ENCODE measurements around the gene SPSB2. TPM values are rescaled to one million over a fixed set of nuclear protein-coding genes. Genes with fewer than 3 reads are reported as not detected.
A peak's percentile ranks its signal among the peaks of the same experiment; 100 is the strongest.
"Not testable (repeated sequence)": the region's sequence is repeated elsewhere in the genome, so short reads cannot be mapped to it uniquely, and the experiment has no call there.

SPSB2 gene
- total and polyA plus RNA-seq, 9 of the 15 experiments (the other 6 are each of a cell fraction or from before 2014, with no cell fraction given), result 0.10 to 10.6 (median 1.9) TPM

DNA sequence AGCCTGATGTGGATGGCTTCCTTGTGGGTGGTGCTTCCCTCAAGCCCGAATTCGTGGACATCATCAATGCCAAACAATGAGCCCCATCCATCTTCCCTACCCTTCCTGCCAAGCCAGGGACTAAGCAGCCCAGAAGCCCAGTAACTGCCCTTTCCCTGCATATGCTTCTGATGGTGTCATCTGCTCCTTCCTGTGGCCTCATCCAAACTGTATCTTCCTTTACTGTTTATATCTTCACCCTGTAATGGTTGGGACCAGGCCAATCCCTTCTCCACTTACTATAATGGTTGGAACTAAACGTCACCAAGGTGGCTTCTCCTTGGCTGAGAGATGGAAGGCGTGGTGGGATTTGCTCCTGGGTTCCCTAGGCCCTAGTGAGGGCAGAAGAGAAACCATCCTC is 2.8 kb downstream of the SPSB2 start:
- H4K20me1 ChIP-seq (replicated peaks; ENCODE audit: control insufficient read depth, insufficient read depth, low read length), result peaks cover 47% of the 10 kb centered on the region
- POLR2A ChIA-PET, result interaction anchor here (1.1 to 11.3 kb wide), 7 partner anchors 10 to 91 kb away, joined by 3 to 174 read pairs (median 17); partner anchors contain the start of genes C12orf57, CDCA3, RNU7-1 and USP5
- 90% methylated on average over 2 of the region's 4 CpGs for WGBS (ENCODE audit: insufficient coverage, low coverage, missing lambda C conversion rate)
- H3K4me2 ChIP-seq (ENCODE audit: insufficient read depth, low read length); DNase-seq (ENCODE audit: extremely low read depth in 1 of 4, low spot score in 3 of 4); H3K9me3 ChIP-seq (replicated peaks; ENCODE audit: control insufficient read depth, insufficient read depth, low read depth, low read length); H2AFZ ChIP-seq (ENCODE audit: low read depth, low read length); ATAC-seq; H3K27ac ChIP-seq (ENCODE audit: extremely low read depth, low read depth, low read length); H3K4me3 ChIP-seq; H3K9ac ChIP-seq (ENCODE audit: insufficient read depth in 1 of 2, low read depth in 2 of 2, low read length in 2 of 2); H3K27me3 ChIP-seq (ENCODE audit: control insufficient read depth in 2 of 2, insufficient read depth in 2 of 2, low read length in 2 of 2); intact Hi-C loops (cut with micrococcal nuclease); H3K9me1 ChIP-seq (ENCODE audit: control insufficient read depth, insufficient read depth, low read length); FAIRE-seq; in situ Hi-C loops (cut with MboI); BruUV-seq (replicated peaks): not testable (repeated sequence)
- H3K4me1 ChIP-seq (replicated peaks in 1 of 2; ENCODE audit: control insufficient read depth in 2 of 2, insufficient read depth in 2 of 2, low read length in 2 of 2), result peaks cover 42 to 63% of the 10 kb centered on the region in 2 experiments; a peak in 4 of 5 replicates
- peaks cover 47% of the 10 kb centered on the region for H3K36me3 ChIP-seq (ENCODE audit: control insufficient read depth, insufficient read depth, low read length)
- peaks cover 64% of the 10 kb centered on the region for H3K79me2 ChIP-seq (ENCODE audit: control insufficient read depth, insufficient read depth, low read length)
- CTCF ChIA-PET (ENCODE audit: low intra/inter-chr PET ratio), result interaction anchor here (1.3 kb wide), 1 partner anchor 243 kb away, joined by 4 read pairs; no protein-coding TSS in a partner anchor

DNA sequence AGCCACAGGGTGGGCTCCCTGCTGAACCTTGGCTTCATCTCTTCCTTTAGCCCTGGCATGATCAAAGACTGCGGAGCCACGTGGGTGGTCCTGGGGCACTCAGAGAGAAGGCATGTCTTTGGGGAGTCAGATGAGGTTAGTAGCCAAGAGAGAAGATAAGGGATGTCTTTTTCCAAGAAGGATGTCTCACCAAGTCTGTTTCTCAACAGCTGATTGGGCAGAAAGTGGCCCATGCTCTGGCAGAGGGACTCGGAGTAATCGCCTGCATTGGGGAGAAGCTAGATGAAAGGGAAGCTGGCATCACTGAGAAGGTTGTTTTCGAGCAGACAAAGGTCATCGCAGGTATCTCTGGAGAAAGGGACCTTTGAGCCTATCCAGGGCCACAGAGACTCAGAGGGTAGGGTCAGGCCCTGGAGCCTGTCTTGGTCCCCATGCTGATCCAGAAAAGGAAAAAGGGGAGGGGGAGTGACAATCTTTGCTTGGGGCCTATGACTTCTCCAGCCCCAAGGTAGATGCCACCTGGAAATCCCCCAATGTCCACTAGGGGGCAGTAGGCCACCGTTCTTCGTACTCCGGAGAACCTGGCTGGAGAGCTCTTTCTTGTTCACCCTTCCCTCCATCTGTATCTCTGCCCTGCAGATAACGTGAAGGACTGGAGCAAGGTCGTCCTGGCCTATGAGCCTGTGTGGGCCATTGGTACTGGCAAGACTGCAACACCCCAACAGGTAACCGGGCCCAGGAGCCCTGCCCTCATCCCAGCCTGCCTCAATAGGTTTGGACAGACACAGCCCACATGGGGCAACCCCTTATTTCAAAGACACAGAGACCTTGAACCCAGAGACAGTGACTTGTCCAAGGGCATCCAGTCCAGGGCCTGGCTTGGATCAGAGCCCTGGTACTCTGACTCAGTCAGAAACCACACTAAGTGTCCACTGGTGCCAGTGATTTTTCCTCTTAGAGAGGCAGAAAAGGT is 3.8 kb downstream of the SPSB2 start:
- H3K4me2 ChIP-seq (ENCODE audit: insufficient read depth, low read length), result peak overlapping the region; percentile 87
- H3K9ac ChIP-seq (ENCODE audit: insufficient read depth in 1 of 2, low read depth in 2 of 2, low read length in 2 of 2), result peak overlapping the region; percentile 87 to 98; a peak in 3 of 4 replicates
- DNase-seq (ENCODE audit: extremely low read depth in 1 of 4, low spot score in 3 of 4) (peak; percentile 31 to 85 (median 48)), ATAC-seq (peak; percentile 10; the same call in 2 of the 3 replicates), FAIRE-seq (peak; percentile 87)
- ChIA-PET POLR2A (interaction anchor here (0.6 to 11.3 kb wide), 29 partner anchors 9 to 341 kb away, joined by 3 to 174 read pairs (median 4); partner anchors contain the start of genes C12orf57, CDCA3, MLF2 and RNU7-1), CTCF (ENCODE audit: low intra/inter-chr PET ratio) (interaction anchor here (0.6 to 1.5 kb wide), 5 partner anchors 63 to 245 kb away, joined by 3 to 5 read pairs (median 3); no protein-coding TSS in a partner anchor)
- peaks cover 47% of the 10 kb centered on the region for H4K20me1 ChIP-seq (replicated peaks; ENCODE audit: control insufficient read depth, insufficient read depth, low read length)
- in situ Hi-C loops (cut with MboI), result loop anchor here (5.0 kb wide), 1 partner anchor 73 kb away; the partner anchor contains the start of genes C12orf57 and RNU7-1
- WGBS (ENCODE audit: insufficient coverage, low coverage, missing lambda C conversion rate), result 10% methylated on average over 8 of the region's 12 CpGs
- H3K9me1 ChIP-seq (ENCODE audit: control insufficient read depth, insufficient read depth, low read length), result no peaks in the 10 kb centered on the region
- H2AFZ ChIP-seq (ENCODE audit: low read depth, low read length), result no peak overlapping the region
- peaks cover 55% of the 10 kb centered on the region for H3K36me3 ChIP-seq (ENCODE audit: control insufficient read depth, insufficient read depth, low read length)
- peaks cover 60% of the 10 kb centered on the region for H3K79me2 ChIP-seq (ENCODE audit: control insufficient read depth, insufficient read depth, low read length)
- peak overlapping the region; percentile 96 for H3K4me3 ChIP-seq
- H3K4me1 ChIP-seq (replicated peaks in 1 of 2; ENCODE audit: control insufficient read depth in 2 of 2, insufficient read depth in 2 of 2, low read length in 2 of 2), result peaks cover 33 to 61% of the 10 kb centered on the region in 2 experiments; a peak in 4 of 5 replicates
- TSS peak; percentile 53 for BruUV-seq (replicated peaks)
- intact Hi-C loops (cut with micrococcal nuclease), result loop anchor here (5.0 kb wide), 1 partner anchor 73 kb away; the partner anchor contains the start of genes C12orf57 and RNU7-1
- H3K27ac ChIP-seq (ENCODE audit: extremely low read depth, low read depth, low read length), result peak overlapping the region; percentile 94
- H3K27me3 ChIP-seq (ENCODE audit: control insufficient read depth in 2 of 2, insufficient read depth in 2 of 2, low read length in 2 of 2), result no peaks in the 10 kb centered on the region
- no peaks in the 10 kb centered on the region for H3K9me3 ChIP-seq (replicated peaks; ENCODE audit: control insufficient read depth, insufficient read depth, low read depth, low read length)
- TF ChIP-seq, protein P1, sequence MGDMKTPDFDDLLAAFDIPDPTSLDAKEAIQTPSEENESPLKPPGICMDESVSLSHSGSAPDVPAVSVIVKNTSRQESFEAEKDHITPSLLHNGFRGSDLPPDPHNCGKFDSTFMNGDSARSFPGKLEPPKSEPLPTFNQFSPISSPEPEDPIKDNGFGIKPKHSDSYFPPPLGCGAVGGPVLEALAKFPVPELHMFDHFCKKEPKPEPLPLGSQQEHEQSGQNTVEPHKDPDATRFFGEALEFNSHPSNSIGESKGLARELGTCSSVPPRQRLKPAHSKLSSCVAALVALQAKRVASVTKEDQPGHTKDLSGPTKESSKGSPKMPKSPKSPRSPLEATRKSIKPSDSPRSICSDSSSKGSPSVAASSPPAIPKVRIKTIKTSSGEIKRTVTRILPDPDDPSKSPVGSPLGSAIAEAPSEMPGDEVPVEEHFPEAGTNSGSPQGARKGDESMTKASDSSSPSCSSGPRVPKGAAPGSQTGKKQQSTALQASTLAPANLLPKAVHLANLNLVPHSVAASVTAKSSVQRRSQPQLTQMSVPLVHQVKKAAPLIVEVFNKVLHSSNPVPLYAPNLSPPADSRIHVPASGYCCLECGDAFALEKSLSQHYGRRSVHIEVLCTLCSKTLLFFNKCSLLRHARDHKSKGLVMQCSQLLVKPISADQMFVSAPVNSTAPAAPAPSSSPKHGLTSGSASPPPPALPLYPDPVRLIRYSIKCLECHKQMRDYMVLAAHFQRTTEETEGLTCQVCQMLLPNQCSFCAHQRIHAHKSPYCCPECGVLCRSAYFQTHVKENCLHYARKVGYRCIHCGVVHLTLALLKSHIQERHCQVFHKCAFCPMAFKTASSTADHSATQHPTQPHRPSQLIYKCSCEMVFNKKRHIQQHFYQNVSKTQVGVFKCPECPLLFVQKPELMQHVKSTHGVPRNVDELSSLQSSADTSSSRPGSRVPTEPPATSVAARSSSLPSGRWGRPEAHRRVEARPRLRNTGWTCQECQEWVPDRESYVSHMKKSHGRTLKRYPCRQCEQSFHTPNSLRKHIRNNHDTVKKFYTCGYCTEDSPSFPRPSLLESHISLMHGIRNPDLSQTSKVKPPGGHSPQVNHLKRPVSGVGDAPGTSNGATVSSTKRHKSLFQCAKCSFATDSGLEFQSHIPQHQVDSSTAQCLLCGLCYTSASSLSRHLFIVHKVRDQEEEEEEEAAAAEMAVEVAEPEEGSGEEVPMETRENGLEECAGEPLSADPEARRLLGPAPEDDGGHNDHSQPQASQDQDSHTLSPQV (IDR thresholded peaks at IDR 0.05), result 0 out of 2 replicates have a peak, but pooled peaks have one; percentile 6
- 0 out of 2 replicates have a peak, but pooled peaks have one; percentile 12 for TF ChIP-seq JUND (IDR thresholded peaks at IDR 0.05; ENCODE audit: borderline replicate concordance, low read depth, low read length)
- no peak for TF ChIP-seq JUND (tag; IDR thresholded peaks at IDR 0.05; ENCODE audit: borderline replicate concordance, low read depth, low read length)
- 0 out of 2 replicates have a peak, but pooled peaks have one; percentile 7 for TF ChIP-seq SMC3 (conservative IDR thresholded peaks at IDR 0.05; ENCODE audit: insufficient read depth, low read depth, low read length)

Data from K562 (cell line).